HCT116 (cell line): ENCODE data around the gene BABAM2. TPM values are rescaled to one million over a fixed set of nuclear protein-coding genes. Genes with fewer than 3 reads are reported as not detected.

Experiments
- ATAC-seq: fragments of 200-7000 bp; cut with Tn5 transposase; 2 replicates; pipeline ENCODE4 v1.9.1; 2020; ENCODE audit warnings: mild to moderate bottlenecking, moderate library complexity
- BruUV-seq: library from RNA; stranded (reverse); fragments of 400-500 nt; replicated peaks from 2 replicates; lab custom pipeline; 2021; lab: Mats Ljungman, UMichigan
- CTCF ChIA-PET: fragments of 300-600 bp; sonication (Branson Sonifier 250); formaldehyde crosslinking; loops from one replicate; lab custom pipeline; 2021; ENCODE audit warnings: antibody characterized with exemption; lab: Charles Lee
- POLR2A ChIA-PET: fragments of 300-600, 350-600 bp; sonication (Branson Sonifier 250); formaldehyde crosslinking; loops from one replicate; lab custom pipeline; 2021; ENCODE audit warnings: antibody characterized with exemption; lab: Charles Lee
- RAD21 ChIA-PET, 2 experiments: fragments of 300-600 bp; sonication (Branson Sonifier 250); formaldehyde crosslinking; loops; one replicate each; lab custom pipeline; 2023; ENCODE audit warnings: low total read pairs in 2 of 2; ENCODE audit not compliant: uncharacterized antibody in 2 of 2, unreplicated experiment in 2 of 2, low non-redundant PET in 1 of 2; lab: Charles Lee
- DNase-seq: peaks from one replicate; pipeline ENCODE4 v3.0.0-alpha.2; 2010; ENCODE audit warnings: low read depth, low spot score
- H2AFZ ChIP-seq: fragments of 200-600 bp; shearing (Covaris generic), sonication (generic); 2 replicates; pipeline ENCODE4 v1.6.1; 2017; ENCODE audit warnings: low read depth, mixed run types, mixed read lengths, antibody characterized with exemption, low read length; ENCODE audit not compliant: poor library complexity, severe bottlenecking
- H3K27ac ChIP-seq: 2 replicates; pipeline ENCODE4 v1.5.1; 2012; ENCODE audit warnings: low read depth, low read length
- H3K27me3 ChIP-seq: fragments of 200-600 bp; sonication (generic); 2 replicates; pipeline ENCODE4 v1.6.1; 2016; ENCODE audit warnings: mixed run types, low read length, mixed read lengths; ENCODE audit not compliant: insufficient read depth
- H3K36me3 ChIP-seq, 2 experiments: fragments of 200-500 bp in 1 of 2; fragments of 200-600 bp in 1 of 2; sonication (Bioruptor generic) in 1 of 2; sonication (generic) in 1 of 2; 2 replicates each; pipeline versions ENCODE4 v1.5.1 to v1.6.1; 2014 to 2016; ENCODE audit warnings: low read length in 2 of 2, inconsistent platforms in 1 of 2, mixed read lengths in 1 of 2, mixed run types in 1 of 2; ENCODE audit not compliant: insufficient read depth in 2 of 2, control insufficient read depth in 1 of 2
- H3K4me1 ChIP-seq, 2 experiments: fragments of 200-600 bp in 1 of 2; sonication (generic) in 1 of 2; 2 replicates each; pipeline versions ENCODE4 v1.5.1 to v1.6.1; 2012 to 2017; ENCODE audit warnings: low read length in 2 of 2, inconsistent platforms in 1 of 2, mild to moderate bottlenecking in 1 of 2, mixed read lengths in 1 of 2, mixed run types in 1 of 2, moderate library complexity in 1 of 2; ENCODE audit not compliant: insufficient read depth in 2 of 2, control insufficient read depth in 1 of 2
- H3K4me2 ChIP-seq: fragments of 200-600 bp; sonication (generic); 2 replicates; pipeline ENCODE4 v1.6.1; 2017; ENCODE audit warnings: mixed run types, low read length, mixed read lengths
- H3K4me3 ChIP-seq, 2 experiments: fragments of 200-600 bp in 1 of 2; sonication (generic) in 1 of 2; replicated peaks in 1 of 2; 2 replicates each; pipeline ENCODE4 v1.5.1; 2011 to 2016; ENCODE audit warnings: low read length in 2 of 2, control low read depth in 1 of 2, low read depth in 1 of 2, mild to moderate bottlenecking in 1 of 2, mixed read lengths in 1 of 2, mixed run types in 1 of 2
- H3K79me2 ChIP-seq: fragments of 200-600 bp; sonication (generic); 2 replicates; pipeline ENCODE4 v1.6.1; 2017; ENCODE audit warnings: mild to moderate bottlenecking, mixed run types, low read length, moderate library complexity, mixed read lengths; ENCODE audit not compliant: insufficient read depth
- H3K9ac ChIP-seq: fragments of 200-600 bp; sonication (generic); 2 replicates; pipeline ENCODE4 v1.6.1; 2016; ENCODE audit warnings: low read length, mixed read lengths
- H3K9me2 ChIP-seq: fragments of 200-600 bp; sonication (generic), shearing (Covaris generic); 2 replicates; pipeline ENCODE4 v1.6.1; 2017; ENCODE audit warnings: mixed run types, mild to moderate bottlenecking, moderate library complexity; ENCODE audit not compliant: insufficient read depth
- H3K9me3 ChIP-seq, 2 experiments: fragments of 200-500 bp in 1 of 2; fragments of 200-600 bp in 1 of 2; sonication (Bioruptor generic) in 1 of 2; sonication (generic) in 1 of 2; 2 replicates each; pipeline ENCODE4 v1.6.1; 2014 to 2017; ENCODE audit warnings: low read length in 2 of 2, mixed read lengths in 2 of 2, inconsistent platforms in 1 of 2, low read depth in 1 of 2, mild to moderate bottlenecking in 1 of 2, mixed run types in 1 of 2, moderate library complexity in 1 of 2; ENCODE audit not compliant: control insufficient read depth in 1 of 2, insufficient read depth in 1 of 2
- H4K20me1 ChIP-seq: fragments of 200-600 bp; sonication (generic), shearing (Covaris generic); 2 replicates; pipeline ENCODE4 v1.6.1; 2017; ENCODE audit warnings: mixed run types, mild to moderate bottlenecking, moderate library complexity; ENCODE audit not compliant: insufficient read depth
- ATF3 ChIP-seq: IDR thresholded peaks from 2 replicates; pipeline ENCODE4 v1.6.1; 2012
- EGR1 ChIP-seq: IDR thresholded peaks from 2 replicates; pipeline ENCODE4 v1.6.1; 2012; ENCODE audit warnings: low read depth
- ELF1 ChIP-seq: IDR thresholded peaks from 2 replicates; pipeline ENCODE4 v1.6.1; 2012; ENCODE audit warnings: low read depth, borderline replicate concordance
- EZH2 ChIP-seq: fragments of 200-600 bp; sonication (generic); IDR thresholded peaks from 2 replicates; pipeline ENCODE4 v1.6.1; 2017; ENCODE audit warnings: antibody characterized with exemption, mixed run types
- REST ChIP-seq: IDR thresholded peaks from 2 replicates; pipeline ENCODE4 v1.6.1; 2012; ENCODE audit warnings: low read depth
- TCF7L2 ChIP-seq: IDR thresholded peaks from 2 replicates; pipeline ENCODE4 v1.7.0; 2011; ENCODE audit warnings: borderline replicate concordance, inconsistent platforms; ENCODE audit not compliant: insufficient read depth, insufficient read length; ENCODE audit errors: extremely low read depth
- YY1 ChIP-seq: IDR thresholded peaks from 2 replicates; pipeline ENCODE4 v1.6.1; 2011; ENCODE audit warnings: low read length, low read depth, moderate library complexity, mild to moderate bottlenecking; ENCODE audit not compliant: insufficient replicate concordance; ENCODE audit errors: extremely low read depth
- ZNF274 ChIP-seq: fragments of 200-500 bp; sonication (Bioruptor generic); IDR thresholded peaks from 2 replicates; pipeline ENCODE4 v1.6.1; 2014; ENCODE audit warnings: mild to moderate bottlenecking, low read depth, low read length, inconsistent platforms
- intact Hi-C: fragments of 100-400 bp; cut with micrococcal nuclease; formaldehyde crosslinking; loops from 2 replicates; pipeline ENCODE4 v1.10.0; 2022
- total RNA-seq: library from RNA; stranded (reverse); gene quantifications from one replicate; pipeline ENCODE4 v1.2.1, GENCODE V29; 2021; ENCODE audit not compliant: unreplicated experiment

Gene BABAM2
- total RNA-seq, 1 experiment from 2014 or later: 23.8 TPM

- POLR2A ChIA-PET: no interaction called here
- no peaks in the 10 kb centered on the region for H3K27me3 ChIP-seq
- BruUV-seq: no TSS peak
Observed at GRCh38 chr2:27904405-27904665, 13.8 kb downstream of the BABAM2 start.

GRCh38 chr2:27906074-27906473 is 15.5 kb downstream of the BABAM2 start:
- no peaks in the 10 kb centered on the region for H3K9me2 ChIP-seq
- H3K4me1 ChIP-seq: peaks cover 4 to 11% of the 10 kb centered on the region in 2 experiments; a peak in 2 of 4 replicates
- H3K4me3 ChIP-seq: no peak overlapping the region
- DNase-seq: no peak
- H3K9ac ChIP-seq: no peak overlapping the region
- H2AFZ ChIP-seq: no peak overlapping the region
- RAD21 ChIA-PET: no interaction called here
- TF ChIP-seq EGR1: no peak
- no peak for TF ChIP-seq ELF1
- no peak for TF ChIP-seq REST
- no peak for TF ChIP-seq EZH2
- no peak for TF ChIP-seq ATF3
- no peak for TF ChIP-seq YY1
- TF ChIP-seq, all 23 proteins: peak for 0
- intact Hi-C loops: no loop called here
- no peaks in the 10 kb centered on the region for H3K36me3 ChIP-seq
- BruUV-seq: no TSS peak
- POLR2A ChIA-PET: no interaction called here
- H3K27me3 ChIP-seq: no peaks in the 10 kb centered on the region
- no peak for ATAC-seq
- H3K27ac ChIP-seq: no peak overlapping the region
- no peaks in the 10 kb centered on the region for H4K20me1 ChIP-seq
- CTCF ChIA-PET: no interaction called here
- peaks cover 3% of the 10 kb centered on the region for H3K79me2 ChIP-seq
- H3K4me2 ChIP-seq: no peak overlapping the region
- no peaks in the 10 kb centered on the region for H3K9me3 ChIP-seq

More at GRCh38 chr2:27904405-27904665, 13.8 kb downstream of the BABAM2 start:
- H2AFZ ChIP-seq: no peak overlapping the region
- intact Hi-C loops: no loop called here
- H4K20me1 ChIP-seq: no peaks in the 10 kb centered on the region
- no peaks in the 10 kb centered on the region for H3K9me2 ChIP-seq
- H3K27ac ChIP-seq: no peak overlapping the region
- no peaks in the 10 kb centered on the region for H3K9me3 ChIP-seq
- H3K79me2 ChIP-seq: peaks cover 3% of the 10 kb centered on the region; the same call in 1 of the 2 replicates
- RAD21 ChIA-PET: no interaction called here
- H3K4me3 ChIP-seq: no peak overlapping the region
- TF ChIP-seq ELF1 (no peak), TCF7L2 (no peak), ZNF274 (no peak), ATF3 (no peak)
- no peak for ATAC-seq
- DNase-seq: no peak
- no peaks in the 10 kb centered on the region for H3K36me3 ChIP-seq
- H3K9ac ChIP-seq: no peak overlapping the region
- peaks cover 4 to 11% of the 10 kb centered on the region in 2 experiments; a peak in 2 of 4 replicates for H3K4me1 ChIP-seq
- CTCF ChIA-PET: no interaction called here
- no peak overlapping the region for H3K4me2 ChIP-seq
